DND-41 (cell line): ENCODE results near the gene WDFY4.

Experiments used
- ATAC-seq: fragments of 200-7000 bp; cut with Tn5 transposase; 3 replicates; pipeline ENCODE4 v1.9.1; 2021; ENCODE audit warnings: low read depth; ENCODE audit not compliant: insufficient read depth
- DNase-seq: peaks from one replicate; pipeline ENCODE4 v3.0.0-alpha.2; 2020
- H2AFZ ChIP-seq: 2 replicates; pipeline ENCODE4 v1.6.0; 2012; ENCODE audit warnings: low read depth, low read length
- H3K27ac ChIP-seq: 2 replicates; pipeline ENCODE4 v1.5.1; 2012; ENCODE audit warnings: low read length, inconsistent platforms
- H3K27me3 ChIP-seq: fragments of 200-600 bp; sonication (generic); 2 replicates; pipeline ENCODE4 v1.6.0; 2012; ENCODE audit warnings: low read length, mild to moderate bottlenecking, inconsistent platforms; ENCODE audit not compliant: insufficient read depth, poor library complexity
- H3K36me3 ChIP-seq: 2 replicates; pipeline ENCODE4 v1.5.1; 2012; ENCODE audit warnings: low read length, inconsistent platforms; ENCODE audit not compliant: insufficient read depth
- H3K4me1 ChIP-seq: 2 replicates; pipeline ENCODE4 v1.5.1; 2012; ENCODE audit warnings: mild to moderate bottlenecking, low read length; ENCODE audit not compliant: insufficient read depth
- H3K4me2 ChIP-seq: 2 replicates; pipeline ENCODE4 v1.6.0; 2012; ENCODE audit warnings: mild to moderate bottlenecking, moderate library complexity, low read length, inconsistent platforms; ENCODE audit not compliant: insufficient read depth
- H3K4me3 ChIP-seq, 2 experiments: fragments of 200-600 bp in 1 of 2; shearing (Covaris generic) in 1 of 2; 2 replicates each; pipeline ENCODE4 v1.5.1; 2012 to 2016; ENCODE audit warnings: inconsistent platforms in 2 of 2, low read length in 2 of 2, mild to moderate bottlenecking in 2 of 2, low read depth in 1 of 2, moderate library complexity in 1 of 2
- H3K79me2 ChIP-seq: 2 replicates; pipeline ENCODE4 v1.6.0; 2012; ENCODE audit warnings: low read length, inconsistent platforms; ENCODE audit not compliant: insufficient read depth
- H3K9ac ChIP-seq: 2 replicates; pipeline ENCODE4 v1.6.0; 2012; ENCODE audit warnings: low read depth, mild to moderate bottlenecking, inconsistent platforms, low read length, moderate library complexity
- H3K9me3 ChIP-seq: 2 replicates; pipeline ENCODE4 v1.5.1; 2012; ENCODE audit warnings: low read length, moderate library complexity, mild to moderate bottlenecking, inconsistent platforms; ENCODE audit not compliant: insufficient read depth, severe bottlenecking
- H4K20me1 ChIP-seq: 2 replicates; pipeline ENCODE4 v1.6.0; 2012; ENCODE audit warnings: low read length; ENCODE audit not compliant: insufficient read depth
- EZH2 ChIP-seq: IDR thresholded peaks from 3 replicates; pipeline ENCODE4 v1.6.1; 2012; ENCODE audit warnings: borderline replicate concordance, low read depth, mild to moderate bottlenecking, moderate library complexity, low read length, inconsistent platforms; ENCODE audit not compliant: severe bottlenecking
- TF ChIP-seq, protein P1 (sequence below): IDR thresholded peaks from 2 replicates; pipeline ENCODE4 v1.5.1; 2012; ENCODE audit warnings: borderline replicate concordance, low read length, moderate library complexity, mild to moderate bottlenecking; ENCODE audit not compliant: poor library complexity, severe bottlenecking; ENCODE audit errors: extremely low read depth

WDFY4 gene

DNA sequence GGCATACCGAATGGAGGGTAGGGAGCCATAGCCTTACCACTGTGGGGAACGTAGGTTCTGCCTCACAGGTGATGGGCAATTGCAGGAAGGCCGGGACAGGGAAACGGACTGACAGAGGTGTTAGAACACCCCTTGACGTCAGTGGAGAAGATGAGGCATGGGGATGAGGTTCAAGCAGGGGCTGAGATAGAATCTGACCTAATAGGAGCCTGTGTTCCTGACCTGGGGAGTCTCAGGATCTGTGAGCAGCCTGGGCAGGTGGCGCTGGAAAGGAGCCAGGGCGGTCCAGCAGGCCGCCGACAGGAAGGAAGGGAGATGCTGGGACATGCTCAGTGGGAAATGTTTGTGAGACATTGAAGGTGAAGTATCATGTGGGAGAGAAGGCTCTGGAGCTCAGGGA is 109.4 kb downstream of the WDFY4 start:
- Histone ChIP-seq H3K4me1 (no peaks in the 10 kb centered on the region), H3K4me2 (no peak overlapping the region), H3K27me3 (peaks cover 9% of the 10 kb centered on the region), H3K9me3 (no peaks in the 10 kb centered on the region), H3K27ac (no peak overlapping the region), H3K9ac (no peak overlapping the region), H3K4me3 (no peak overlapping the region), H4K20me1 (no peaks in the 10 kb centered on the region), H3K79me2 (no peaks in the 10 kb centered on the region), H3K36me3 (no peaks in the 10 kb centered on the region), H2AFZ (no peak overlapping the region)
- TF ChIP-seq EZH2 = no peak
- TF ChIP-seq, protein P1, sequence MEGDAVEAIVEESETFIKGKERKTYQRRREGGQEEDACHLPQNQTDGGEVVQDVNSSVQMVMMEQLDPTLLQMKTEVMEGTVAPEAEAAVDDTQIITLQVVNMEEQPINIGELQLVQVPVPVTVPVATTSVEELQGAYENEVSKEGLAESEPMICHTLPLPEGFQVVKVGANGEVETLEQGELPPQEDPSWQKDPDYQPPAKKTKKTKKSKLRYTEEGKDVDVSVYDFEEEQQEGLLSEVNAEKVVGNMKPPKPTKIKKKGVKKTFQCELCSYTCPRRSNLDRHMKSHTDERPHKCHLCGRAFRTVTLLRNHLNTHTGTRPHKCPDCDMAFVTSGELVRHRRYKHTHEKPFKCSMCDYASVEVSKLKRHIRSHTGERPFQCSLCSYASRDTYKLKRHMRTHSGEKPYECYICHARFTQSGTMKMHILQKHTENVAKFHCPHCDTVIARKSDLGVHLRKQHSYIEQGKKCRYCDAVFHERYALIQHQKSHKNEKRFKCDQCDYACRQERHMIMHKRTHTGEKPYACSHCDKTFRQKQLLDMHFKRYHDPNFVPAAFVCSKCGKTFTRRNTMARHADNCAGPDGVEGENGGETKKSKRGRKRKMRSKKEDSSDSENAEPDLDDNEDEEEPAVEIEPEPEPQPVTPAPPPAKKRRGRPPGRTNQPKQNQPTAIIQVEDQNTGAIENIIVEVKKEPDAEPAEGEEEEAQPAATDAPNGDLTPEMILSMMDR = no peak
- DNase-seq (no peak), ATAC-seq (no peak)

DNA sequence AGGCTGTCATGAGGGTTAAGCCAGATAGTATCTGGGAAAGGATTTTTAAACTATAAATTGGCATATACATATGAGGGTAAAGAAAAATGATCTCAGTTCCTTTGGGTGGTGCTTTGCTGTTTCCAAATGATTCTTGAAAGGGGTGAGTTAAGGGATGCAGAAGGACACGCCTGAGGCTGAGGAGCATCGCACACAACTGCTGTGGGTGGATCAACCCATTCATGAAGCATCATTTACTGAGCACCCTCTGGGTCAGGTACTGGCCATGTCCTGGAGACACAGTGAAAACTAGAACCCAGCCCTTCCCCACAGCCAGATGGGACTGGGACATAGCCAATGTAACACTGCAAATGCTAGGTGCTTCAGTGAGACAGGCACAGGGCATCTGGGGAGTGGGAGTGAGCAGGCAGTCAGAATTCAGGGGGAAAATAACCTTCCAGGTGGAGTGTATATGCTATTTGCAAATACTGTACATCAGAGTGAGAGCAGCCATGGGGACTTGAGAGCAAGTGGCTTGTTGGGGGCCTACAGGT is 112.1 kb downstream of the WDFY4 start:
- H2AFZ ChIP-seq = no peak overlapping the region
- no peaks in the 10 kb centered on the region for H3K79me2 ChIP-seq
- H3K4me3 ChIP-seq = no peak overlapping the region
- H3K4me1 ChIP-seq = peaks cover 13% of the 10 kb centered on the region
- ATAC-seq (no peak), DNase-seq (no peak)
- H4K20me1 ChIP-seq = no peaks in the 10 kb centered on the region
- H3K36me3 ChIP-seq = no peaks in the 10 kb centered on the region
- H3K9ac ChIP-seq = no peak overlapping the region
- H3K9me3 ChIP-seq = peaks cover 3% of the 10 kb centered on the region
- H3K4me2 ChIP-seq = no peak overlapping the region
- TF ChIP-seq, protein P1 = no peak
- TF ChIP-seq EZH2 = no peak
- no peak overlapping the region for H3K27ac ChIP-seq
- H3K27me3 ChIP-seq = no peaks in the 10 kb centered on the region

DNA sequence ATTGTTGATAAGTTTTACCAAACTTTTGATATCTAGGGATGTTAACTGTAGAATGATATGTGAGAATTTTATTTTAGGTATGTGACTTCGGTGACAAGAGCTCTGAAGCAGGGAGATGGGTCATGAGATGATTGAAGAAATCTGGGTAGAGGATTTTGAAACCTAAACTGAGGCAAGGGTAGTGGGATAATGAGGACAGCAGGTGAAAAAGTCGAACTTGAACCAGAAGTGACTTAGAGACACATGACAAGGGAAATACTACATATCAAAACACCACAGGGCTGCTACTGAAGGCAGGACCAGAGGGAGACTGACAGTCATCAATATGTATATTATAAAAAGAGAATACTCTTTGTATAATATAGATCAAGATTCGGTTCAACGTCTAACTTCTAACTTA is 113.2 kb downstream of the WDFY4 start:
- no peak overlapping the region for H3K4me3 ChIP-seq
- no peak for DNase-seq
- no peak overlapping the region for H2AFZ ChIP-seq
- H3K27me3 ChIP-seq = no peaks in the 10 kb centered on the region
- H3K4me2 ChIP-seq = no peak overlapping the region
- H3K27ac ChIP-seq = no peak overlapping the region
- H3K4me1 ChIP-seq = peaks cover 13% of the 10 kb centered on the region
- H4K20me1 ChIP-seq = no peaks in the 10 kb centered on the region
- H3K79me2 ChIP-seq = no peaks in the 10 kb centered on the region
- H3K36me3 ChIP-seq = no peaks in the 10 kb centered on the region
- H3K9ac ChIP-seq = no peak overlapping the region
- TF ChIP-seq EZH2 = no peak
- TF ChIP-seq, protein P1 = no peak
- ATAC-seq = no peak
- H3K9me3 ChIP-seq = peaks cover 3% of the 10 kb centered on the region
